GM18502 (cell line): ENCODE measurements around the gene SIGLEC7.
"Not testable (repeated sequence)": the region's sequence is repeated elsewhere in the genome, so short reads cannot be mapped to it uniquely, and the experiment has no call there.

Experiments used
- ATAC-seq: cut with Tn5 transposase; IDR thresholded peaks from one replicate; pipeline ENCODE4 v1.9.1; 2021; ENCODE audit warnings: mild to moderate bottlenecking; ENCODE audit not compliant: unreplicated experiment, poor library complexity

Gene SIGLEC7

GRCh38 chr19:51161867-51162496 is 19.9 kb downstream of the SIGLEC7 start:
- no peak for ATAC-seq

GRCh38 chr19:51163257-51163656 is 21.2 kb downstream of the SIGLEC7 start:
- ATAC-seq, result no peak

GRCh38 chr19:51164215-51164614 is 22.1 kb downstream of the SIGLEC7 start:
- no peak for ATAC-seq

- ATAC-seq, result no peak
Observed at GRCh38 chr19:51166846-51167490, 24.9 kb downstream of the SIGLEC7 start.

GRCh38 chr19:51168564-51169282 is 26.6 kb downstream of the SIGLEC7 start:
- no peak for ATAC-seq

- ATAC-seq, result not testable (repeated sequence)
Observed at GRCh38 chr19:51169283-51169918, 27.3 kb downstream of the SIGLEC7 start.

GRCh38 chr19:51172223-51172622 is 30.1 kb downstream of the SIGLEC7 start:
- no peak for ATAC-seq

GRCh38 chr19:51173681-51174080 is 31.6 kb downstream of the SIGLEC7 start:
- ATAC-seq, result no peak

- ATAC-seq, result no peak
Observed at GRCh38 chr19:51179256-51179655, 37.2 kb downstream of the SIGLEC7 start.

GRCh38 chr19:51181377-51181912 is 39.3 kb downstream of the SIGLEC7 start:
- no peak for ATAC-seq

GRCh38 chr19:51181913-51182419 is 39.9 kb downstream of the SIGLEC7 start:
- no peak for ATAC-seq

GRCh38 chr19:51183629-51184028 is 41.5 kb downstream of the SIGLEC7 start:
- no peak for ATAC-seq

GRCh38 chr19:51185069-51185867 is 43.2 kb downstream of the SIGLEC7 start:
- no peak for ATAC-seq

- no peak for ATAC-seq
Observed at GRCh38 chr19:51185868-51186215, 43.7 kb downstream of the SIGLEC7 start.

- ATAC-seq, result no peak
Observed at GRCh38 chr19:51186323-51186722, 44.2 kb downstream of the SIGLEC7 start.

GRCh38 chr19:51187395-51188226 is 45.5 kb downstream of the SIGLEC7 start:
- no peak for ATAC-seq

GRCh38 chr19:51188227-51188559 is 46.1 kb downstream of the SIGLEC7 start:
- no peak for ATAC-seq

- no peak for ATAC-seq
Observed at GRCh38 chr19:51192689-51193088, 50.6 kb downstream of the SIGLEC7 start.
